Islet of Langerhans (tissue), 1 donor: ENCODE results near the gene SLC16A4.
"Not testable (repeated sequence)": the region's sequence is repeated elsewhere in the genome, so short reads cannot be mapped to it uniquely, and the experiment has no call there.

Experiments used
- FAIRE-seq: peaks from one replicate; lab custom pipeline; 2011; peaks lifted over from hg19 to GRCh38; lab: Jason Lieb, UNC

SLC16A4 gene

GRCh38 chr1:110390692-110391245 is at the start of gene SLC16A4:
Gene SLC16A4 (minus strand): TSS chr1:110391026. CDS start chr1:110389323, 1,703 bp downstream.
- FAIRE-seq, result no peak

- FAIRE-seq, result not testable (repeated sequence)
Measured at GRCh38 chr1:110439873-110440272, 49.0 kb upstream of the SLC16A4 start.

GRCh38 chr1:110438893-110439292 is 48.1 kb upstream of the SLC16A4 start:
- FAIRE-seq, result no peak

- FAIRE-seq, result not testable (repeated sequence)
Measured at GRCh38 chr1:110437645-110438299, 46.9 kb upstream of the SLC16A4 start.

GRCh38 chr1:110436635-110437034 is 45.8 kb upstream of the SLC16A4 start:
- FAIRE-seq, result no peak

- FAIRE-seq, result no peak
Measured at GRCh38 chr1:110434946-110435345, 44.1 kb upstream of the SLC16A4 start.

- FAIRE-seq, result no peak
Measured at GRCh38 chr1:110433803-110434202, 43.0 kb upstream of the SLC16A4 start.

GRCh38 chr1:110433213-110433612 is 42.4 kb upstream of the SLC16A4 start:
- no peak for FAIRE-seq

GRCh38 chr1:110430901-110431300 is 40.1 kb upstream of the SLC16A4 start:
- no peak for FAIRE-seq

GRCh38 chr1:110430366-110430765 is 39.5 kb upstream of the SLC16A4 start:
- FAIRE-seq, result no peak

GRCh38 chr1:110428946-110429345 is 38.1 kb upstream of the SLC16A4 start:
- FAIRE-seq, result no peak

GRCh38 chr1:110426854-110427253 is 36.0 kb upstream of the SLC16A4 start:
- no peak for FAIRE-seq

GRCh38 chr1:110425612-110426152 is 34.9 kb upstream of the SLC16A4 start:
- FAIRE-seq, result no peak

GRCh38 chr1:110424699-110425611 is 34.1 kb upstream of the SLC16A4 start:
- FAIRE-seq, result no peak

GRCh38 chr1:110420874-110421793 is 30.3 kb upstream of the SLC16A4 start:
- FAIRE-seq, result no peak

GRCh38 chr1:110420023-110420662 is 29.3 kb upstream of the SLC16A4 start:
- no peak for FAIRE-seq

GRCh38 chr1:110418729-110419128 is 27.9 kb upstream of the SLC16A4 start:
- no peak for FAIRE-seq

- not testable (repeated sequence) for FAIRE-seq
Measured at GRCh38 chr1:110413045-110413444, 22.2 kb upstream of the SLC16A4 start.

- no peak for FAIRE-seq
Measured at GRCh38 chr1:110412576-110412975, 21.8 kb upstream of the SLC16A4 start.

- FAIRE-seq, result no peak
Measured at GRCh38 chr1:110411173-110411735, 20.4 kb upstream of the SLC16A4 start.

GRCh38 chr1:110409316-110409715 is 18.5 kb upstream of the SLC16A4 start:
- no peak for FAIRE-seq
